Activated T-cell treated with anti-CD3 and anti-CD28 coated beads, Interleukin-2, amount 50 U/mL, for 4 hours (primary cell): ENCODE measurements around the gene DNAL4. TPM values are rescaled to one million over a fixed set of nuclear protein-coding genes. Genes with fewer than 3 reads are reported as not detected.

Experiments
- ATAC-seq, 2 donors: fragments of 200-7000 bp; cut with Tn5 transposase; one replicate each; pipeline ENCODE4 v1.10.0; 2021
- DNase-seq: peaks from one replicate; pipeline ENCODE4 v3.0.0-alpha.2; 2020
- H3K27me3 Mint-ChIP-seq: one replicate; pipeline ENCODE4 v1.8.0; 2021; ENCODE audit warnings: low read depth, mixed read lengths
- H3K36me3 Mint-ChIP-seq: one replicate; pipeline ENCODE4 v1.8.0; 2022; ENCODE audit warnings: mixed read lengths; ENCODE audit not compliant: insufficient read depth
- H3K4me1 Mint-ChIP-seq: one replicate; pipeline ENCODE4 v1.8.0; 2021; ENCODE audit warnings: low read depth, mixed read lengths
- H3K4me3 Mint-ChIP-seq: one replicate; pipeline ENCODE4 v1.8.0; 2021; ENCODE audit warnings: mild to moderate bottlenecking, moderate library complexity, mixed read lengths
- H3K9me3 Mint-ChIP-seq: one replicate; pipeline ENCODE4 v1.8.0; 2021; ENCODE audit warnings: mixed read lengths
- total RNA-seq, 3 donors: library from RNA; stranded (reverse); gene quantifications; one replicate each; pipeline ENCODE4 v1.2.1, GENCODE V29; 2021

DNAL4 gene
- total RNA-seq, 3 donors from 2014 or later, result 4.5 to 6.1 (median 5.1) TPM

GRCh38 chr22:38728871-38729796, 64.8 kb downstream of the DNAL4 start:
- no peaks in the 10 kb centered on the region for H3K9me3 Mint-ChIP-seq
- no peak overlapping the region for H3K4me3 Mint-ChIP-seq
- ATAC-seq, result no peak
- H3K4me1 Mint-ChIP-seq, result peaks cover 10% of the 10 kb centered on the region
- H3K27me3 Mint-ChIP-seq, result no peaks in the 10 kb centered on the region
- no peak for DNase-seq
- H3K36me3 Mint-ChIP-seq, result peaks cover 45% of the 10 kb centered on the region

Other genes with a start within 250 kb of the DNAL4 start
- 1 to 10 TPM; 1.9 to 3.0 (median 2.4) TPM for gene DMC1, start 224.0 kb downstream of the DNAL4 start, total RNA-seq
- gene FAM227A, start 137.8 kb downstream of the DNAL4 start, total RNA-seq, result under 1 TPM; 0.46 to 0.86 (median 0.53) TPM
- gene CBY1, start 137.5 kb downstream of the DNAL4 start, total RNA-seq, result 1 to 10 TPM; 4.7 to 6.7 (median 4.9) TPM
- gene TOMM22, start 112.2 kb downstream of the DNAL4 start, total RNA-seq, result 100 to 1,000 TPM; 247 to 280 (median 249) TPM
- gene JOSD1, start 93.2 kb downstream of the DNAL4 start, total RNA-seq, result 10 to 100 TPM; 65.3 to 76.0 (median 72.8) TPM
- 10 to 100 TPM; 69.9 to 80.4 (median 76.5) TPM for gene GTPBP1, start 88.2 kb downstream of the DNAL4 start, total RNA-seq
- 10 to 100 TPM; 30.1 to 44.6 (median 44.0) TPM for gene SUN2, start 38.1 kb downstream of the DNAL4 start, total RNA-seq
- 1 to 10 TPM; 2.0 to 2.5 (median 2.2) TPM for gene NPTXR, start 49.9 kb upstream of the DNAL4 start, total RNA-seq
- gene CBX6, start 78.1 kb upstream of the DNAL4 start, total RNA-seq, result 100 to 1,000 TPM; 192 to 225 (median 207) TPM
- gene APOBEC3A, start 163.5 kb upstream of the DNAL4 start, total RNA-seq, result under 1 TPM in 1 of 3 donors, not detected in 2; 0.13 TPM
- 1 to 10 TPM; 1.1 to 2.1 (median 1.2) TPM for gene APOBEC3B, start 188.2 kb upstream of the DNAL4 start, total RNA-seq
- 10 to 100 TPM; 33.6 to 53.7 (median 51.2) TPM for gene APOBEC3C, start 220.1 kb upstream of the DNAL4 start, total RNA-seq
- 10 to 100 TPM; 14.3 to 19.4 (median 18.3) TPM for gene APOBEC3D, start 227.0 kb upstream of the DNAL4 start, total RNA-seq
- gene APOBEC3F, start 246.7 kb upstream of the DNAL4 start, total RNA-seq, result 10 to 100 TPM in 1 of 3 donors, 1 to 10 TPM in 2; 8.3 to 12.3 (median 8.7) TPM